Suprapubic skin (tissue), 4 donors: ENCODE results near the gene YKT6. TPM values are rescaled to one million over a fixed set of nuclear protein-coding genes. Genes with fewer than 3 reads are reported as not detected.
A peak's percentile ranks its signal among the peaks of the same experiment; 100 is the strongest.

Experiments
- DNase-seq, 2 donors: peaks; one replicate each; pipeline ENCODE4 v3.0.0-alpha.2; 2019; ENCODE audit warnings: low spot score in 2 of 2
- H3K27ac ChIP-seq: fragments of 200-600 bp; sonication (generic); one replicate; pipeline ENCODE4 v1.5.1; 2019
- H3K27me3 ChIP-seq: fragments of 200-600 bp; sonication (generic); one replicate; pipeline ENCODE4 v1.5.1; 2019
- H3K36me3 ChIP-seq: fragments of 200-600 bp; sonication (generic); one replicate; pipeline ENCODE4 v1.5.1; 2019
- H3K4me1 ChIP-seq: fragments of 200-600 bp; sonication (generic); one replicate; pipeline ENCODE4 v1.5.1; 2019
- H3K4me3 ChIP-seq: fragments of 200-600 bp; sonication (generic); one replicate; pipeline ENCODE4 v1.5.1; 2019; ENCODE audit warnings: mild to moderate bottlenecking
- H3K9me3 ChIP-seq: fragments of 200-600 bp; sonication (generic); one replicate; pipeline ENCODE4 v1.5.1; 2019
- CTCF ChIP-seq, 2 donors: fragments of 200-600 bp in 1 of 2; fragments of 450-650 bp in 1 of 2; sonication (generic) in 1 of 2; IDR thresholded peaks; one replicate each; pipeline ENCODE4 v1.5.1; 2016 to 2019; ENCODE audit warnings: antibody characterized with exemption in 2 of 2, mild to moderate bottlenecking in 1 of 2, moderate library complexity in 1 of 2
- EP300 ChIP-seq: sonication (generic); formaldehyde crosslinking; IDR thresholded peaks from one replicate; pipeline ENCODE4 v1.6.1; 2017; ENCODE audit warnings: antibody characterized with exemption
- POLR2A ChIP-seq, 2 donors: fragments of 450-650 bp; IDR thresholded peaks; one replicate each; pipeline ENCODE4 v1.6.1; 2017; ENCODE audit warnings: antibody characterized with exemption in 2 of 2, mild to moderate bottlenecking in 2 of 2, moderate library complexity in 2 of 2
- POLR2AphosphoS5 ChIP-seq, 3 donors: sonication (generic); formaldehyde crosslinking; IDR thresholded peaks; one replicate each; pipeline ENCODE4 v1.6.1; 2017; ENCODE audit warnings: antibody characterized with exemption in 3 of 3
- WGBS: methylation state at CpG from one replicate; pipeline ENCODE4 v1.1.5; 2018; 5-methylcytosine and 5-hydroxymethylcytosine counted together
- total RNA-seq, 4 donors: library from RNA; depleted of rRNA; stranded (reverse); fragments of >200 nt; gene quantifications; one replicate each; pipeline ENCODE4 v1.1.0, GENCODE V29; 2016

YKT6 gene
- total RNA-seq, 4 donors from 2014 or later, result 40.6 to 52.1 (median 43.5) TPM

DNA sequence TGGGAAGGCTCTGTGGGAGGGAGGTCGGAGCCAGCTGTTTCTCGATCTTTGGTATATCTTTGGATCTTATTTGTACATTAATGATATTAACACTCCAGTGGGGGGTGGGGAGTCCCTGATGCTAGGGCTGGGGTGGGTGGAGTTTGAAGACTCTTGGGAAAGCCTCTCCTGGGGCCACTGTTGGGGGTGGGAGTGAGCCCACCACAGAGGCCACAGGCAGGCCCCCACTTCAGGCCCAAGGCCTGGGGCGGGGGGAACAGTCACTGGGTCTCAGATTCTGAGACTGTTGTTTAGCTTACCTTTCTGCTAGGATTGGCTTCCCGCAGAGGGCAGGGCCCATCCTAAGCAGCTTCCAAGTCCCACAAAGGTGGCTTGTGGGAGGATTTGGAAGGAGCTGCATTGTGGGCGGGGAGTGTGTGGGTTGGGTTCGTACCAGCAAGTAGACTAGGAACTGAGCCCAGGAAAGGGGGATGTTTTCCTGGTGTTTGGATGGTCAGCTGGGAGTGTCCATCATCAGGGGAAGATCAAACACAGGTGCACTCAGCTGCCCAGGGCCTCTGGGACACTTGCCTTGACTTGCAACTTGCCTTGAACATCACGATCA is 11.9 kb downstream of the YKT6 start:
- H3K36me3 ChIP-seq, result peaks cover 61% of the 10 kb centered on the region
- no peak for TF ChIP-seq POLR2A (IDR thresholded peaks at IDR 0.05)
- TF ChIP-seq CTCF (IDR thresholded peaks at IDR 0.05), result no peak
- TF ChIP-seq EP300, result no peak
- no peak for TF ChIP-seq POLR2AphosphoS5 (IDR thresholded peaks at IDR 0.05)
- no peaks in the 10 kb centered on the region for H3K27me3 ChIP-seq
- H3K27ac ChIP-seq, result no peak overlapping the region
- H3K9me3 ChIP-seq, result no peaks in the 10 kb centered on the region
- no peaks in the 10 kb centered on the region for H3K4me1 ChIP-seq
- 77% methylated on average over 7 of the region's 7 CpGs for WGBS
- peak; percentile 37 to 38 for DNase-seq
- H3K4me3 ChIP-seq, result no peak overlapping the region

- Histone ChIP-seq H3K36me3 (peaks cover 54% of the 10 kb centered on the region), H3K9me3 (no peaks in the 10 kb centered on the region), H3K27ac (no peak overlapping the region), H3K4me3 (no peak overlapping the region), H3K4me1 (no peaks in the 10 kb centered on the region), H3K27me3 (no peaks in the 10 kb centered on the region)
- no peak for TF ChIP-seq POLR2AphosphoS5 (IDR thresholded peaks at IDR 0.05)
- no peak for TF ChIP-seq EP300
- TF ChIP-seq POLR2A (IDR thresholded peaks at IDR 0.05), result no peak
- no peak for TF ChIP-seq CTCF (IDR thresholded peaks at IDR 0.05)
- DNase-seq, result peak; percentile 51 to 57
- 80% methylated on average over 3 of the region's 3 CpGs for WGBS
These were observed 12.6 kb downstream of the YKT6 start for GRCh38 chr7:44213206-44213876.

DNA sequence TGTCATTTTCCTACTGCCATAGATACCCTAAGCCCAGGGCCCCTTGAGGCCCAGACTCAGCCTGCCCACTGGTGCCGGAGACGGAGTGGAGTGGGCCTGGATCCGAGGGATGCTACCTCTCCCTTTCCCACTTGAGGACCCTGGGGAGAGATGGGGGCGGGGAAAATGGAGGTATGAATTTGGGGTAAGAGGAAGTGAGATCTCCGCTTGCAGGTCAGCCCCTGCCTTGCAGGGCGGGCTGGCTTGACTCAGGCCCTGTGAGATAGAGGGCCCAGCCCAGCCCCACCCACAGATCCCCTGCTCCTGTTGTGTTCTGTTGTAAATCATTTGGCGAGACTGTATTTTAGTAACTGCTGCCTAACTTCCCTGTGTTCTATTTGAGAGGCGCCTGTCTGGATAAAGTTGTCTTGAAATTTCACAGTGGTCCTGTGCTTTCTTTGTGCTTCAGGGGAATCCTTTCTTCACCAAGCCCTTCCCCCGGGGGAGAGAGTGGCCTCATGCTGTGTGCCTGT is 13.2 kb downstream of the YKT6 start:
- WGBS, result 80% methylated on average over 9 of the region's 9 CpGs
- Histone ChIP-seq H3K36me3 (peaks cover 48% of the 10 kb centered on the region), H3K4me3 (no peak overlapping the region), H3K4me1 (no peaks in the 10 kb centered on the region), H3K9me3 (peaks cover 5% of the 10 kb centered on the region), H3K27me3 (no peaks in the 10 kb centered on the region), H3K27ac (no peak overlapping the region)
- no peak for TF ChIP-seq POLR2AphosphoS5 (IDR thresholded peaks at IDR 0.05)
- no peak for TF ChIP-seq EP300
- TF ChIP-seq POLR2A (IDR thresholded peaks at IDR 0.05), result no peak
- TF ChIP-seq CTCF (IDR thresholded peaks at IDR 0.05), result no peak
- DNase-seq, result peak; percentile 37 to 54

DNA sequence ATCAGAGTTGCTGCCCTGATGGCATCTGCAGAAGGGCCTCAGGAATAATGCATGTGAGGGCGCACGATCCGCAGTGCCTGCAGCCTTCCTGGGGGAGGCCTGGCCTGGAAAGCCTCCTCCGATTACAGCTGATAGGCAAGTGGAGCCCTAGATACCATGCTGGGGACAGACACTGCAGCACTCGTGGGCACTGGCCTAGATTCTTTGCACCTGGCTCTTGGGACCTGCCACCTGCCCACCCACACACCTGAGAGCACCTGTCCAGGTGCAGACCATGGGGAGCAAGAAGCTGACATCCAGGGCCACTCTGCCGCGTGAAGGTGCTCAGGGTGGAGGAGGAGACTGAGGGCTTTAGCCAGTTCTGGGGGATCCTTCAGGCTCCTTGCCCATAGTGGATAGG is 14.8 kb downstream of the YKT6 start:
- H3K27ac ChIP-seq, result no peak overlapping the region
- no peaks in the 10 kb centered on the region for H3K4me1 ChIP-seq
- no peaks in the 10 kb centered on the region for H3K27me3 ChIP-seq
- peaks cover 5% of the 10 kb centered on the region for H3K9me3 ChIP-seq
- H3K4me3 ChIP-seq, result no peak overlapping the region
- peak; percentile 43 to 62 for DNase-seq
- no peak for TF ChIP-seq POLR2A (IDR thresholded peaks at IDR 0.05)
- 90% methylated on average over 2 of the region's 7 CpGs for WGBS
- peaks cover 34% of the 10 kb centered on the region for H3K36me3 ChIP-seq

- WGBS, result 59% methylated on average over 8 of the region's 8 CpGs
- TF ChIP-seq POLR2AphosphoS5 (IDR thresholded peaks at IDR 0.05), result no peak
- TF ChIP-seq POLR2A (IDR thresholded peaks at IDR 0.05), result no peak
- TF ChIP-seq EP300, result no peak
- TF ChIP-seq CTCF (IDR thresholded peaks at IDR 0.05), result no peak
- no peak for DNase-seq
- Histone ChIP-seq H3K4me3 (no peak overlapping the region), H3K36me3 (peaks cover 29% of the 10 kb centered on the region), H3K9me3 (peaks cover 5% of the 10 kb centered on the region), H3K27ac (no peak overlapping the region), H3K27me3 (no peaks in the 10 kb centered on the region), H3K4me1 (no peaks in the 10 kb centered on the region)
These were observed 15.2 kb downstream of the YKT6 start for GRCh38 chr7:44216019-44216418.
